G401 (cell line): ENCODE data around the gene NCOA1. TPM values are rescaled to one million over a fixed set of nuclear protein-coding genes. Genes with fewer than 3 reads are reported as not detected.

ENCODE experiments used
- DNase-seq: peaks from one replicate; pipeline ENCODE4 v3.0.0-alpha.2; 2015; ENCODE audit warnings: low spot score
- in situ Hi-C: cut with HindIII; loops from 2 replicates; pipeline ENCODE4 v1.10.0; 2016; ENCODE audit warnings: low sequenced_read_pairs, mixed read lengths
- total RNA-seq: library from RNA; depleted of rRNA; stranded (reverse); fragments of >200 nt; shearing (Covaris generic); gene quantifications from 2 replicates; pipeline ENCODE4 v1.2.3, GENCODE V29; 2014

NCOA1 gene
- total RNA-seq, 1 experiment from 2014 or later: 8.9 TPM

- in situ Hi-C loops: no loop called here
- no peak for DNase-seq
These were observed 252.9 kb downstream of the NCOA1 start for GRCh38 chr2:24743924-24744323.

GRCh38 chr2:24744356-24744755 lies 253.3 kb downstream of the NCOA1 start:
- DNase-seq: no peak
- in situ Hi-C loops: no loop called here

- DNase-seq: no peak
- in situ Hi-C loops: no loop called here
These were observed 254.8 kb downstream of the NCOA1 start for GRCh38 chr2:24745825-24746224.

- in situ Hi-C loops: no loop called here
- no peak for DNase-seq
These were observed 256.2 kb downstream of the NCOA1 start for GRCh38 chr2:24747299-24747698.

- in situ Hi-C loops: no loop called here
- no peak for DNase-seq
These were observed 258.1 kb downstream of the NCOA1 start for GRCh38 chr2:24749069-24749691.

GRCh38 chr2:24754985-24755705 lies 264.1 kb downstream of the NCOA1 start:
- in situ Hi-C loops: no loop called here
- DNase-seq: no peak

- DNase-seq: no peak
- in situ Hi-C loops: no loop called here
These were observed 265.7 kb downstream of the NCOA1 start for GRCh38 chr2:24756789-24757188.

- no peak for DNase-seq
- in situ Hi-C loops: no loop called here
These were observed 270.8 kb downstream of the NCOA1 start for GRCh38 chr2:24761866-24762265.

GRCh38 chr2:24762518-24762917 lies 271.5 kb downstream of the NCOA1 start:
- DNase-seq: no peak
- in situ Hi-C loops: no loop called here

GRCh38 chr2:24763843-24764242 lies 272.8 kb downstream of the NCOA1 start:
- no peak for DNase-seq
- in situ Hi-C loops: no loop called here

GRCh38 chr2:24766609-24767008 lies 275.6 kb downstream of the NCOA1 start:
- in situ Hi-C loops: no loop called here
- DNase-seq: no peak

- in situ Hi-C loops: no loop called here
- DNase-seq: no peak
These were observed 277.0 kb downstream of the NCOA1 start for GRCh38 chr2:24768013-24768412.

GRCh38 chr2:24768601-24769000 lies 277.5 kb downstream of the NCOA1 start:
- in situ Hi-C loops: no loop called here
- no peak for DNase-seq

- in situ Hi-C loops: no loop called here
These were observed 280.0 kb downstream of the NCOA1 start for GRCh38 chr2:24771061-24771460.

GRCh38 chr2:24771764-24772586 lies 280.9 kb downstream of the NCOA1 start:
- in situ Hi-C loops: no loop called here
- no peak for DNase-seq

More at GRCh38 chr2:24771061-24771460, 280.0 kb downstream of the NCOA1 start:
- no peak for DNase-seq

GRCh38 chr2:24774373-24774772 lies 283.3 kb downstream of the NCOA1 start:
- in situ Hi-C loops: no loop called here

GRCh38 chr2:24779116-24779515 lies 288.1 kb downstream of the NCOA1 start:
- in situ Hi-C loops: no loop called here
- DNase-seq: no peak

More at GRCh38 chr2:24774373-24774772, 283.3 kb downstream of the NCOA1 start:
- no peak for DNase-seq

- no peak for DNase-seq
- in situ Hi-C loops: no loop called here
These were observed 292.6 kb downstream of the NCOA1 start for GRCh38 chr2:24783641-24784040.

- in situ Hi-C loops: no loop called here
These were observed 294.7 kb downstream of the NCOA1 start for GRCh38 chr2:24785671-24786321.

GRCh38 chr2:24787532-24787931 lies 296.5 kb downstream of the NCOA1 start:
- no peak for DNase-seq
- in situ Hi-C loops: no loop called here

More at GRCh38 chr2:24785671-24786321, 294.7 kb downstream of the NCOA1 start:
- DNase-seq: no peak
